Fibroblast of villous mesenchyme (primary cell): ENCODE measurements around the gene PPARA. TPM values are rescaled to one million over a fixed set of nuclear protein-coding genes. Genes with fewer than 3 reads are reported as not detected.

ENCODE experiments used
- DNase-seq: peaks from one replicate; pipeline ENCODE4 v3.0.0-alpha.2; 2010; ENCODE audit warnings: low read depth
- H3K4me3 ChIP-seq: 2 replicates; pipeline ENCODE4 v1.5.1; 2011; ENCODE audit warnings: low read depth, mild to moderate bottlenecking, low read length
- CTCF ChIP-seq: IDR thresholded peaks from 2 replicates; pipeline ENCODE4 v1.5.1; 2012; ENCODE audit warnings: low read depth, mild to moderate bottlenecking, low read length; ENCODE audit not compliant: insufficient read depth
- total RNA-seq: library from RNA; depleted of rRNA; stranded (reverse); fragments of >200 nt; gene quantifications from 2 replicates; pipeline ENCODE4 v1.2.3, GENCODE V29; 2012

PPARA gene
- 14.2 and 15.5 TPM in 2 replicates for total RNA-seq

- no peak for TF ChIP-seq CTCF
- peak within 1 kb of the TSS; percentile 91 for H3K4me3 ChIP-seq
- DNase-seq: peak; percentile 81
Observed at GRCh38 chr22:46150034-46150654, at the start of gene PPARA. Gene PPARA (plus strand): TSS chr22:46150526. CDS start chr22:46198384, 47,858 bp downstream.

- H3K4me3 ChIP-seq: no peak overlapping the region
- DNase-seq: no peak
- TF ChIP-seq CTCF: no peak
Observed at GRCh38 chr22:46102159-46102558, 48.2 kb upstream of the PPARA start.

GRCh38 chr22:46102752-46103151 lies 47.6 kb upstream of the PPARA start:
- TF ChIP-seq CTCF: no peak
- DNase-seq: no peak
- H3K4me3 ChIP-seq: no peak overlapping the region

- no peak for DNase-seq
- TF ChIP-seq CTCF: no peak
- no peak overlapping the region for H3K4me3 ChIP-seq
Observed at GRCh38 chr22:46103181-46103580, 47.1 kb upstream of the PPARA start.

GRCh38 chr22:46103664-46104063 lies 46.7 kb upstream of the PPARA start:
- DNase-seq: no peak
- no peak for TF ChIP-seq CTCF
- H3K4me3 ChIP-seq: no peak overlapping the region

- DNase-seq: no peak
- TF ChIP-seq CTCF: no peak
- no peak overlapping the region for H3K4me3 ChIP-seq
Observed at GRCh38 chr22:46104170-46104880, 46.0 kb upstream of the PPARA start.
